ENCODE data around the gene XIST.

GRCh38 chrX:73828080-73828720, 24.3 kb downstream of the XIST start:
- TF ChIP-seq NKRF (IDR thresholded peaks at IDR 0.05; ENCODE audit: borderline replicate concordance) (no peak), ZNF431 (CRISPR knock-in tag; IDR thresholded peaks at IDR 0.05) (no peak), NR2C1 (IDR thresholded peaks at IDR 0.05) (no peak), NR2C1 (tag; IDR thresholded peaks at IDR 0.05) (no peak), CTCF (IDR thresholded peaks at IDR 0.05 in 2 of 3, conservative IDR thresholded peaks at IDR 0.05 in 1 of 3; ENCODE audit: insufficient read depth in 2 of 3, low read depth in 1 of 3, low read length in 3 of 3) (no peak), PATZ1 (CRISPR knock-in tag; IDR thresholded peaks at IDR 0.05; ENCODE audit: borderline replicate concordance) (no peak), EZH2 (IDR thresholded peaks at IDR 0.05; ENCODE audit: borderline replicate concordance, low read depth, low read length) (no peak), STAT6 (CRISPR knock-in tag; IDR thresholded peaks at IDR 0.05) (no peak), THRA (IDR thresholded peaks at IDR 0.05) (no peak), POLR2A (conservative IDR thresholded peaks at IDR 0.05) (no peak), ADNP (tag; IDR thresholded peaks at IDR 0.05) (no peak), SP1 (CRISPR knock-in tag; IDR thresholded peaks at IDR 0.05) (no peak), EP300 (IDR thresholded peaks at IDR 0.05; ENCODE audit: low read length) (no peak)

All from K562 (cell line).